NB4 (cell line): ENCODE data around the gene ADRA2C.

Source experiments
- DNase-seq: peaks from one replicate; pipeline ENCODE4 v3.0.0; 2010; ENCODE audit warnings: low read depth
- H3K4me3 ChIP-seq: one replicate; pipeline ENCODE4 v1.5.1; 2011; ENCODE audit warnings: mild to moderate bottlenecking, low read depth, low read length, moderate library complexity
- CTCF ChIP-seq: IDR thresholded peaks from one replicate; pipeline ENCODE4 v1.5.1; 2012; ENCODE audit warnings: low read depth, low read length
- MAX ChIP-seq: IDR thresholded peaks from 2 replicates; pipeline ENCODE4 v1.6.1; 2011; ENCODE audit warnings: low read depth, low read length
- MYC ChIP-seq: IDR thresholded peaks from 2 replicates; pipeline ENCODE4 v1.6.1; 2011; ENCODE audit warnings: low read depth, low read length
- POLR2A ChIP-seq: IDR thresholded peaks from 2 replicates; pipeline ENCODE4 v1.6.1; 2011; ENCODE audit warnings: mild to moderate bottlenecking; ENCODE audit not compliant: insufficient read length; ENCODE audit errors: extremely low read depth

The ADRA2C gene

GRCh38 chr4:3719836-3720235 is 46.3 kb upstream of the ADRA2C start:
- no peak for DNase-seq
- H3K4me3 ChIP-seq: no peak overlapping the region
- TF ChIP-seq POLR2A (no peak), MYC (no peak), CTCF (no peak), MAX (no peak)

GRCh38 chr4:3720466-3720865 is 45.7 kb upstream of the ADRA2C start:
- TF ChIP-seq MAX (no peak), MYC (no peak), POLR2A (no peak), CTCF (no peak)
- H3K4me3 ChIP-seq: no peak overlapping the region
- DNase-seq: no peak

GRCh38 chr4:3721186-3721585 is 45.0 kb upstream of the ADRA2C start:
- H3K4me3 ChIP-seq: no peak overlapping the region
- no peak for TF ChIP-seq CTCF
- TF ChIP-seq MYC: no peak
- TF ChIP-seq MAX: no peak
- TF ChIP-seq POLR2A: no peak
- DNase-seq: no peak

GRCh38 chr4:3721627-3722026 is 44.6 kb upstream of the ADRA2C start:
- no peak overlapping the region for H3K4me3 ChIP-seq
- TF ChIP-seq CTCF (no peak), POLR2A (no peak), MAX (no peak), MYC (no peak)
- no peak for DNase-seq

GRCh38 chr4:3722446-3723231 is 43.5 kb upstream of the ADRA2C start:
- H3K4me3 ChIP-seq: no peak overlapping the region
- DNase-seq: no peak
- TF ChIP-seq CTCF: no peak
- no peak for TF ChIP-seq MYC
- TF ChIP-seq MAX: no peak
- no peak for TF ChIP-seq POLR2A
